Lung (tissue), 12 donors: ENCODE data around the gene DIS3L2. TPM values are rescaled to one million over a fixed set of nuclear protein-coding genes. Genes with fewer than 3 reads are reported as not detected.
A peak's percentile ranks its signal among the peaks of the same experiment; 100 is the strongest.

Experiments used
- ATAC-seq: fragments of 200-7000 bp; cut with Tn5 transposase; one replicate; pipeline ENCODE4 v1.9.1; 2020; ENCODE audit warnings: moderate number of reproducible peaks; ENCODE audit not compliant: insufficient read depth, low FRiP score
- DNase-seq, 3 donors: peaks; one replicate each; pipeline ENCODE4 v3.0.0-alpha.2; 2013 to 2017
- H3K27ac ChIP-seq, 2 donors: one replicate each; pipeline ENCODE4 v1.5.1; 2013; ENCODE audit warnings: mild to moderate bottlenecking in 2 of 2, moderate library complexity in 2 of 2, control low read depth in 1 of 2, inconsistent platforms in 1 of 2, low read depth in 1 of 2, low read length in 1 of 2
- H3K27me3 ChIP-seq, 3 donors: one replicate each; pipeline ENCODE4 v1.5.1; 2013; ENCODE audit warnings: low read length in 2 of 3; ENCODE audit not compliant: control insufficient read depth in 3 of 3, insufficient read depth in 3 of 3
- H3K36me3 ChIP-seq, 4 donors: one replicate each; pipeline ENCODE4 v1.5.1; 2013; ENCODE audit warnings: low read length in 4 of 4, mild to moderate bottlenecking in 1 of 4, moderate library complexity in 1 of 4; ENCODE audit not compliant: control insufficient read depth in 4 of 4, insufficient read depth in 4 of 4
- H3K4me1 ChIP-seq, 5 donors: one replicate each; pipeline ENCODE4 v1.5.1; 2013; ENCODE audit warnings: low read length in 5 of 5, mild to moderate bottlenecking in 2 of 5, moderate library complexity in 1 of 5; ENCODE audit not compliant: control insufficient read depth in 5 of 5, insufficient read depth in 5 of 5
- H3K4me3 ChIP-seq: one replicate; pipeline ENCODE4 v1.5.1; 2013; ENCODE audit warnings: mild to moderate bottlenecking, control low read depth, moderate library complexity
- H3K9ac ChIP-seq, 2 donors: one replicate each; pipeline ENCODE4 v1.5.1; 2013; ENCODE audit warnings: low read length in 2 of 2, control low read depth in 1 of 2; ENCODE audit not compliant: insufficient read depth in 1 of 2
- H3K9me3 ChIP-seq, 4 donors: one replicate each; pipeline ENCODE4 v1.5.1; 2013; ENCODE audit warnings: low read length in 3 of 4, mild to moderate bottlenecking in 1 of 4, moderate library complexity in 1 of 4; ENCODE audit not compliant: control insufficient read depth in 4 of 4, insufficient read depth in 3 of 4
- CTCF ChIP-seq: IDR thresholded peaks from 2 replicates; pipeline ENCODE4 v1.5.1; 2012; ENCODE audit warnings: mild to moderate bottlenecking; ENCODE audit errors: control extremely low read depth, extremely low read depth
- WGBS, 2 donors: extraction: QIAGEN DNeasy Blood & Tissue Kit; methylation state at CpG; one replicate each; pipeline ENCODE4 v1.1.7; 2013; 5-methylcytosine and 5-hydroxymethylcytosine counted together
- polyA plus RNA-seq, 2 donors: library from polyadenylated mRNA; stranded (reverse); fragments of 200-250 nt; gene quantifications; one replicate each; pipeline ENCODE4 v1.2.1, GENCODE V29; 2013
- total RNA-seq, 2 donors: library from RNA; depleted of rRNA in 1 of 2; stranded (reverse); fragments of >200 nt in 1 of 2; gene quantifications; one replicate each; pipeline ENCODE4 v1.2.1, GENCODE V29; 2014 to 2021
- donor health status: control.
- donor health status: control.
- donor health status: Bipolar disorder and iron deficiency.
- donor health status: healthy.
- donor health status: DM: yes; HTN: yes; CAD: no.

DIS3L2 gene
- total and polyA plus RNA-seq, 4 donors = 12.7 to 41.0 (median 31.1) TPM

GRCh38 chr2:232239951-232240681 lies 278.6 kb downstream of the DIS3L2 start:
- H3K4me1 ChIP-seq = peaks cover 0 to 14% (median 4%) of the 10 kb centered on the region in 5 donors
- DNase-seq (no peak), ATAC-seq (no peak)
- H3K27me3 ChIP-seq = no peaks in the 10 kb centered on the region
- WGBS, 2 donors = 93 to 100% methylated on average over 6 of the region's 6 CpGs
- no peak overlapping the region for H3K9ac ChIP-seq
- no peaks in the 10 kb centered on the region for H3K9me3 ChIP-seq
- no peak overlapping the region for H3K27ac ChIP-seq
- no peak overlapping the region for H3K4me3 ChIP-seq
- TF ChIP-seq CTCF = no peak
- peaks cover 0 to 11% (median 4%) of the 10 kb centered on the region in 4 donors for H3K36me3 ChIP-seq

DNA sequence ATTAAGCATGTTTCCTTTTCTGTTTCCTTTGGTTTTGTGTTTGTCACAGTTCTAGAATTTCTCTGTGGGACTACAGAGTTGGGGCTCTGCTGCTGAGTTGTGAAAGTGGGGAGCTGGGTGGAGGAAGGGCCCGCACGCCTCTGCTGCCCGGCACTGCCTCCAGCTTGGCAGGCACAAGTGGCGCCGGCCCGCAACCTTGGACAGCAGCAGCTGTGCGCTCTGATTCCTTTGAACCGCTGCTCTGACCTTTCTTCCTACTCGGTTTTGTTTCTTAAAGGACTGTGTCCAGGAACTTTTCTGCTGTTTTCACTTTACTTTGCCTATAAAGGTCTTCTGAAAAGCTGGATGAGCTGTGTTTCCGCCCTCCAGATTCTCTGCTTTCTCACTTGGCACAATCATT lies 279.4 kb downstream of the DIS3L2 start:
- peak in 1 of 3 donors; percentile 5 for DNase-seq
- H3K4me3 ChIP-seq = no peak overlapping the region
- H3K4me1 ChIP-seq = peaks cover 0 to 8% (median 3%) of the 10 kb centered on the region in 5 donors
- no peak for TF ChIP-seq CTCF
- no peak for ATAC-seq
- peaks cover 0 to 11% (median 4%) of the 10 kb centered on the region in 4 donors for H3K36me3 ChIP-seq
- no peaks in the 10 kb centered on the region for H3K27me3 ChIP-seq
- H3K9ac ChIP-seq = no peak overlapping the region
- WGBS, 2 donors = 91 to 92% methylated on average over 10 of the region's 10 CpGs
- H3K27ac ChIP-seq = no peak overlapping the region
- no peaks in the 10 kb centered on the region for H3K9me3 ChIP-seq

DNA sequence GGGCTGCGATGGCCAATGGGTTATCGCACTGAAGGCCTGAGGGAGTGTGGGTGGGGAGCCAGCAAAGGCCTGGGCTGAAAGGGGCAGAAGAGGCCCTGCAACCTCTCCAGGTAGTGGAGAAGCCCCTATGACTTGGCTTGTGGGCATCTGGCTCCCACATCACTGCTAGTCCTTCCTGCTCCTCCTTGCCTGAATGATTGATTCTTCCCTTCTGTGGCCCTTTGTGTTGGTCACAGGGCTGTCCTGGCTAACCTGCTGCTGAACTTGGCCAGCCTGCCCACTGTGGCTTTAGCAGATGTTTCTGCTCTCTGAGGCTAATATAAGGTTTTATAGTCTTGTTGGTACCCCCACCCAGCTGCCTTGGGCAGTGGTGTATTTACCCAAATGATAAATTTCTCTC lies 280.8 kb downstream of the DIS3L2 start:
- TF ChIP-seq CTCF = no peak
- no peak overlapping the region for H3K9ac ChIP-seq
- H3K4me1 ChIP-seq = peaks cover 0 to 4% (median 3%) of the 10 kb centered on the region in 5 donors

More for the DNA sequence above, 280.8 kb downstream of the DIS3L2 start:
- WGBS, 2 donors = 98 to 100% methylated on average over 2 of the region's 2 CpGs
- Histone ChIP-seq H3K27me3 (no peaks in the 10 kb centered on the region), H3K9me3 (no peaks in the 10 kb centered on the region), H3K4me3 (no peak overlapping the region), H3K36me3 (peaks cover 0 to 15% (median 4%) of the 10 kb centered on the region in 4 donors), H3K27ac (no peak overlapping the region)
- DNase-seq (no peak), ATAC-seq (no peak)
